Endothelial cell of umbilical vein (primary cell): ENCODE results near the gene GRAMD4.

Experiments
- CTCF ChIP-seq, 2 donors: IDR thresholded peaks; 1 replicate in 1 of 2; 2 replicates in 1 of 2; pipeline ENCODE4 v1.5.1; 2011; ENCODE audit warnings: low read length in 2 of 2, mild to moderate bottlenecking in 2 of 2, moderate library complexity in 2 of 2, control low read depth in 1 of 2, inconsistent platforms in 1 of 2, low read depth in 1 of 2; ENCODE audit not compliant: insufficient read depth in 1 of 2; ENCODE audit errors: extremely low read depth in 1 of 2
- EZH2 ChIP-seq: IDR thresholded peaks from 2 replicates; pipeline ENCODE4 v1.6.1; 2012; ENCODE audit warnings: borderline replicate concordance, low read depth, mild to moderate bottlenecking, moderate library complexity, low read length, inconsistent platforms; ENCODE audit not compliant: severe bottlenecking
- POLR2A ChIP-seq: IDR thresholded peaks from 2 replicates; pipeline ENCODE4 v1.6.1; 2012; ENCODE audit warnings: low read depth, mild to moderate bottlenecking, control low read depth, low read length
- POLR2AphosphoS5 ChIP-seq: IDR thresholded peaks from 2 replicates; pipeline ENCODE4 v1.6.1; 2012; ENCODE audit warnings: low read depth, mild to moderate bottlenecking, control low read depth, low read length, moderate library complexity; ENCODE audit not compliant: insufficient read depth
- TF ChIP-seq, protein P1 (sequence below): IDR thresholded peaks from 2 replicates; pipeline ENCODE4 v1.6.1; 2011; ENCODE audit not compliant: insufficient read depth, insufficient read length

DNA sequence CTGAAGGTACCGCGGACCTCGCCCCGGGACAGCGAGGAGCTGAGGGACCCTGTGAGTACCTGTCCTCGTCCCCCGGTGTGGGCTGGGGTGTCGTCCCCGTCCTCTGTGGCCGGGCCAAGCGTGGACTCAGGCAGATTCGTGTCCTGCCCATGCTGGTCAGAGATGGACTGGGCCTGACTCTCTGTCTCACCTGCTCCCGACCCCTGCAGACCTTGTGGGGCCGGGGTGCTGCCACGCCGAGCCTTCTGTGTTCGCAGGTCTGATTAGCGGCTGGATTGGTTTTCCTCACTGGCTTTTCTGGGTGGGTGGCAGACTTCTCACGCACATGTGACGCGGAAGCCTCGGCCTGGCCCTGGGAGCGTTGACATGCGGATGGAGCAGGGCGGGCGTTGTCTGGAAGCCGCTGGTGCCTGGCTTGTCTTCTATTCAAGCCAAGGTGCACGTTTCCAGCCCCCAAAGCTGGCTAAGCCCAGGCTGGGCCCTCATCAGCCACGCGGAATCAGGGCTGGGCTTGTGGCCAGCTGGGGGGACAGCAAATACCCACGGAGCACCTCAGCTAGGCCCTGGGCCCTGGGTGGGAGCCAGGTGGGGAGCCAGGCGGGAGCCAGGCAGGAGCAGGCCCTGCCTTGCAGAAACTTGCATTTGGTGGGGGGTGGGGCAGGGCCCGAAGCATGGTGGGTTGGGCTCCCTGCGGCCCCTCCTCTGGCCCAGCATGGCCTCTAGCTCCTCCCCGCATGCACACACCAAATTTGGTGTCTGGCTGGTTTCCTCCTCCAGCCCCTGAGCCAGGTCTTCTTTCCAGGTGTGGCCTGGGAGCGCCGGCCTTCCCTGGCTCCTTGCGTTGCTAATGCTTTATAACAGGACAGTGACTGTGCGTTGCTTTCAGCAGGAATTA lies 7.0 kb downstream of the GRAMD4 start:
- TF ChIP-seq, protein P1, sequence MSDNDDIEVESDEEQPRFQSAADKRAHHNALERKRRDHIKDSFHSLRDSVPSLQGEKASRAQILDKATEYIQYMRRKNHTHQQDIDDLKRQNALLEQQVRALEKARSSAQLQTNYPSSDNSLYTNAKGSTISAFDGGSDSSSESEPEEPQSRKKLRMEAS = no peak
- TF ChIP-seq CTCF (IDR thresholded peaks at IDR 0.05; ENCODE audit: extremely low read depth in 1 of 2, insufficient read depth in 1 of 2, low read depth in 1 of 2, low read length in 2 of 2) (no peak), POLR2AphosphoS5 (no peak), POLR2A (no peak), EZH2 (no peak)
